ENCODE measurements around the gene RAB30. TPM values are rescaled to one million over a fixed set of nuclear protein-coding genes. Genes with fewer than 3 reads are reported as not detected.

Gene RAB30
- total and polyA plus RNA-seq, 9 of the 15 experiments (the other 6 are each of a cell fraction or from before 2014, with no cell fraction given) = 0.29 to 1.3 (median 1.0) TPM

DNA sequence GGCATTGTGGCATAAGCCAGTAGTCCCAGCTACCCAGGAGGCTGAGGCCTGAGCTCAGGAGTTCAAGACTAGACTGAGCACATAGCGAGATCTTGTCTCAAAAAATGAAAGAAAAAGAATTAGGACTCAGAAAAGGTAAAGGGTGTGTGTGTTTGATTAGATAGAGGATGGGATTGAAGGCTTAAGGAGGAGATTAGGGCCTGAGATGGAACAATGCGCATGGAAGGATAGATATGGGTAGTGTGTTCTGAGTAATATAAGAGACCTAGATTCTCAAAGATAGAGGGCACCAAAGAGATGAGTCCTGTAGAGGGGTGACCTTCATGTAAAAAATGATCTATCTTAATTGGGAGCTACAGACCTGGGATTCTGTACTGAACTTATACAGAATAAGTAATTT lies 17.3 kb upstream of the RAB30 start:
- Histone ChIP-seq H3K9me1 (ENCODE audit: control insufficient read depth, insufficient read depth, low read length) (no peaks in the 10 kb centered on the region), H3K79me2 (ENCODE audit: control insufficient read depth, insufficient read depth, low read length) (no peaks in the 10 kb centered on the region), H2AFZ (ENCODE audit: low read depth, low read length) (no peak overlapping the region), H3K4me1 (replicated peaks in 1 of 2; ENCODE audit: control insufficient read depth in 2 of 2, insufficient read depth in 2 of 2, low read length in 2 of 2) (peaks cover 9 to 14% of the 10 kb centered on the region in 2 experiments; a peak in 3 of 5 replicates), H3K4me3 (no peak overlapping the region), H3K27ac (ENCODE audit: extremely low read depth, low read depth, low read length) (no peak overlapping the region), H4K20me1 (replicated peaks; ENCODE audit: control insufficient read depth, insufficient read depth, low read length) (no peaks in the 10 kb centered on the region), H3K27me3 (ENCODE audit: control insufficient read depth in 2 of 2, insufficient read depth in 2 of 2, low read length in 2 of 2) (no peaks in the 10 kb centered on the region), H3K9ac (ENCODE audit: insufficient read depth in 1 of 2, low read depth in 2 of 2, low read length in 2 of 2) (no peak overlapping the region), H3K36me3 (ENCODE audit: control insufficient read depth, insufficient read depth, low read length) (no peaks in the 10 kb centered on the region), H3K9me3 (replicated peaks; ENCODE audit: control insufficient read depth, insufficient read depth, low read depth, low read length) (no peaks in the 10 kb centered on the region), H3K4me2 (ENCODE audit: insufficient read depth, low read length) (peak overlapping the region; percentile 13; the same call in 1 of the 2 replicates)
- intact Hi-C loops (cut with micrococcal nuclease) (loop anchor here (2.0 to 10.0 kb wide), 3 partner anchors 68 to 726 kb away; partner anchors contain the start of gene PCF11), in situ Hi-C loops (cut with MboI) (loop anchor here (25.0 kb wide), 1 partner anchor 723 kb away; no protein-coding TSS in a partner anchor)
- no TSS peak for BruUV-seq (replicated peaks)
- WGBS (ENCODE audit: insufficient coverage, low coverage, missing lambda C conversion rate) = 14% methylated on average over 2 of the region's 2 CpGs
- FAIRE-seq = no peak
- CTCF ChIA-PET (ENCODE audit: low intra/inter-chr PET ratio) = interaction anchor here (4.1 kb wide), 1 partner anchor 161 kb away, joined by 19 read pairs; no protein-coding TSS in a partner anchor
- POLR2A ChIA-PET = interaction anchor here (1.0 to 1.5 kb wide), 9 partner anchors 8 to 167 kb away, joined by 3 to 5 read pairs (median 3); partner anchors contain the start of genes PCF11 and RAB30
- ATAC-seq = peak; percentile 73
- DNase-seq (ENCODE audit: extremely low read depth in 1 of 4, low spot score in 3 of 4) = peak in 3 of 4 experiments; percentile 19 to 46 (median 34)
- no peak for TF ChIP-seq STAG1 (CRISPR knock-in tag; IDR thresholded peaks at IDR 0.05; ENCODE audit: borderline replicate concordance)
- no peak for TF ChIP-seq ZNF655 (CRISPR knock-in tag; IDR thresholded peaks at IDR 0.05)
- TF ChIP-seq ZNF583 (CRISPR knock-in tag; IDR thresholded peaks at IDR 0.05) = no peak
- peak; percentile 43; the same call in 1 of the 2 replicates for TF ChIP-seq CTBP1 (IDR thresholded peaks at IDR 0.05; ENCODE audit: borderline replicate concordance)
- TF ChIP-seq SRF (CRISPR knock-in tag; IDR thresholded peaks at IDR 0.05) = no peak
- no peak for TF ChIP-seq SLC30A9 (CRISPR knock-in tag; IDR thresholded peaks at IDR 0.05)
- no peak for TF ChIP-seq YY1 (IDR thresholded peaks at IDR 0.05; ENCODE audit: borderline replicate concordance in 1 of 3, control insufficient read depth in 1 of 3, extremely low read depth in 1 of 3, insufficient read depth in 3 of 3, insufficient read length in 1 of 3, insufficient replicate concordance in 2 of 3, low read depth in 1 of 3, low read length in 2 of 3)
- TF ChIP-seq DIDO1 (tag; IDR thresholded peaks at IDR 0.05; ENCODE audit: low read depth) = no peak
- TF ChIP-seq ATF2 (CRISPR knock-in tag; IDR thresholded peaks at IDR 0.05) = no peak
- no peak for TF ChIP-seq SP1 (CRISPR knock-in tag; IDR thresholded peaks at IDR 0.05)
- no peak for TF ChIP-seq TFAP4 (CRISPR knock-in tag; IDR thresholded peaks at IDR 0.05; ENCODE audit: borderline replicate concordance)
- peak; percentile 77 for TF ChIP-seq MTA2 (IDR thresholded peaks at IDR 0.05; ENCODE audit: low read depth)
- no peak for TF ChIP-seq CREB1 (IDR thresholded peaks at IDR 0.05)
- TF ChIP-seq CREB1 (CRISPR knock-in tag; IDR thresholded peaks at IDR 0.05) = no peak
- no peak for TF ChIP-seq ZNF184 (CRISPR knock-in tag; IDR thresholded peaks at IDR 0.05)
- TF ChIP-seq ZFP1 (CRISPR knock-in tag; IDR thresholded peaks at IDR 0.05) = no peak
- no peak for TF ChIP-seq ID3 (CRISPR knock-in tag; IDR thresholded peaks at IDR 0.05)
- no peak for TF ChIP-seq ID3 (tag; IDR thresholded peaks at IDR 0.05)
- peak; percentile 83 for TF ChIP-seq TEAD4 (IDR thresholded peaks at IDR 0.05; ENCODE audit: low read length)
- no peak for TF ChIP-seq TEAD4 (CRISPR knock-in tag; IDR thresholded peaks at IDR 0.05; ENCODE audit: borderline replicate concordance)
